ENCODE measurements around the gene RDH8.
"Not testable (repeated sequence)": the region's sequence is repeated elsewhere in the genome, so short reads cannot be mapped to it uniquely, and the experiment has no call there.

The RDH8 gene

GRCh38 chr19:10006335-10006708 lies 7.0 kb upstream of the RDH8 start:
- DNase-seq: no peak

GRCh38 chr19:10006752-10007323 lies 6.4 kb upstream of the RDH8 start:
- DNase-seq: no peak

GRCh38 chr19:10007371-10008183 lies 5.7 kb upstream of the RDH8 start:
- DNase-seq: no peak

GRCh38 chr19:10008184-10008765 lies 5.0 kb upstream of the RDH8 start:
- no peak for DNase-seq

- no peak for DNase-seq
Observed at GRCh38 chr19:10009714-10010224, 3.5 kb upstream of the RDH8 start.

- no peak for DNase-seq
Observed at GRCh38 chr19:10010247-10010691, 3.0 kb upstream of the RDH8 start, which contains the start of gene COL5A3. COL5A3 (minus strand) TSS chr19:10010504; CDS start chr19:10010385, 119 bp downstream.

GRCh38 chr19:10010939-10011338 lies 2.3 kb upstream of the RDH8 start:
- no peak for DNase-seq

- no peak for DNase-seq
Observed at GRCh38 chr19:10011974-10012373, 1.3 kb upstream of the RDH8 start.

GRCh38 chr19:10013834-10014618 lies 743 bp downstream of the RDH8 start:
- DNase-seq: no peak

GRCh38 chr19:10018263-10018662 lies 5.0 kb downstream of the RDH8 start:
- DNase-seq: no peak

- no peak for DNase-seq
Observed at GRCh38 chr19:10018786-10019185, 5.5 kb downstream of the RDH8 start.

GRCh38 chr19:10019246-10019645 lies 6.0 kb downstream of the RDH8 start:
- DNase-seq: no peak

- no peak for DNase-seq
Observed at GRCh38 chr19:10020851-10021250, 7.6 kb downstream of the RDH8 start.

- DNase-seq: no peak
Observed at GRCh38 chr19:10021446-10021845, 8.2 kb downstream of the RDH8 start.

- no peak for DNase-seq
Observed at GRCh38 chr19:10021863-10022262, 8.6 kb downstream of the RDH8 start.

GRCh38 chr19:10023096-10023495 lies 9.8 kb downstream of the RDH8 start:
- not testable (repeated sequence) for DNase-seq

GRCh38 chr19:10026744-10027143 lies 13.5 kb downstream of the RDH8 start:
- no peak for DNase-seq

GRCh38 chr19:10027158-10027997 lies 14.1 kb downstream of the RDH8 start:
- peak; percentile 57 to 59 for DNase-seq

GRCh38 chr19:10033614-10034013 lies 20.3 kb downstream of the RDH8 start:
- no peak for DNase-seq

- no peak for DNase-seq
Observed at GRCh38 chr19:10036601-10037071, 23.4 kb downstream of the RDH8 start.

GRCh38 chr19:10037367-10037766 lies 24.1 kb downstream of the RDH8 start:
- DNase-seq: no peak

- no peak for DNase-seq
Observed at GRCh38 chr19:10037809-10038208, 24.5 kb downstream of the RDH8 start.

All from NCI-H1930 (cell line).